Omental fat pad (tissue), 4 donors: ENCODE measurements around the gene EPG5. TPM values are rescaled to one million over a fixed set of nuclear protein-coding genes. Genes with fewer than 3 reads are reported as not detected.
"Not testable (repeated sequence)": the region's sequence is repeated elsewhere in the genome, so short reads cannot be mapped to it uniquely, and the experiment has no call there.

ENCODE experiments used
- ATAC-seq: fragments of 150-250 bp; one replicate; pipeline ENCODE4 v1.9.1; 2016; ENCODE audit warnings: mild to moderate bottlenecking, moderate library complexity; ENCODE audit not compliant: low FRiP score
- DNase-seq: peaks from one replicate; pipeline ENCODE4 v3.0.0-alpha.2; 2019; ENCODE audit warnings: low spot score
- CTCF ChIP-seq, 3 donors: fragments of 450-650 bp; IDR thresholded peaks; one replicate each; pipeline ENCODE4 v1.5.1; 2016 to 2017; ENCODE audit warnings: antibody characterized with exemption in 3 of 3, mild to moderate bottlenecking in 3 of 3, moderate library complexity in 2 of 3
- small RNA-seq: library from RNA; depleted of rRNA; stranded (forward); fragments of <200 nt; gene quantifications from one replicate; pipeline ENCODE3, GENCODE V24; 2016
- total RNA-seq, 4 donors: library from RNA; depleted of rRNA; stranded (reverse); fragments of >200 nt; gene quantifications; one replicate each; pipeline ENCODE4 v1.1.0, GENCODE V29; 2016

Gene EPG5
- total RNA-seq, 4 donors from 2014 or later: 24.9 to 43.7 (median 26.2) TPM

GRCh38 chr18:45817543-45817942 lies 149.6 kb downstream of the EPG5 start:
- no peak for DNase-seq
- no peak for ATAC-seq
- no peak for TF ChIP-seq CTCF (IDR thresholded peaks at IDR 0.05)

- ATAC-seq, DNase-seq: not testable (repeated sequence)
Measured at GRCh38 chr18:45814733-45815132, 152.4 kb downstream of the EPG5 start.

GRCh38 chr18:45807144-45807543 lies 160.0 kb downstream of the EPG5 start:
- not testable (repeated sequence) for DNase-seq, ATAC-seq

GRCh38 chr18:45806226-45806625 lies 160.9 kb downstream of the EPG5 start:
- no peak for ATAC-seq
- DNase-seq: no peak
- TF ChIP-seq CTCF (IDR thresholded peaks at IDR 0.05): no peak

- no peak for TF ChIP-seq CTCF (IDR thresholded peaks at IDR 0.05)
- DNase-seq (no peak), ATAC-seq (no peak)
Measured at GRCh38 chr18:45805551-45805950, 161.6 kb downstream of the EPG5 start.

- no peak for ATAC-seq
- no peak for DNase-seq
- no peak for TF ChIP-seq CTCF (IDR thresholded peaks at IDR 0.05)
Measured at GRCh38 chr18:45802814-45803492, 164.2 kb downstream of the EPG5 start.

GRCh38 chr18:45801416-45802004 lies 165.6 kb downstream of the EPG5 start:
- no peak for ATAC-seq
- no peak for DNase-seq
- no peak for TF ChIP-seq CTCF (IDR thresholded peaks at IDR 0.05)

Small RNA genes within 50 kb of the gene (small RNA-seq; reads per million reads assigned to genes)
- gene RN7SKP26: not detected

Other genes with a start within 250 kb of the EPG5 start
- gene SLC14A1, start 243.1 kb downstream of the EPG5 start, total RNA-seq: 10 to 100 TPM in 2 of 4 donors, 1 to 10 TPM in 2; 1.2 to 15.1 (median 8.2) TPM
- gene SIGLEC15, start 141.7 kb downstream of the EPG5 start, total RNA-seq: 1 to 10 TPM in 1 of 4 donors, under 1 TPM in 2, not detected in 1; 0.25 to 2.5 (median 0.46) TPM
- 10 to 100 TPM in 2 of 4 donors, 1 to 10 TPM in 2; 4.4 to 17.0 (median 8.2) TPM for gene PSTPIP2, start 104.9 kb upstream of the EPG5 start, total RNA-seq
- gene ATP5F1A, start 131.0 kb upstream of the EPG5 start, total RNA-seq: 100 to 1,000 TPM; 322 to 491 (median 393) TPM
- 10 to 100 TPM; 23.4 to 28.5 (median 27.3) TPM for gene HAUS1, start 137.1 kb upstream of the EPG5 start, total RNA-seq